ENCODE data around the gene PPP1R2. TPM values are rescaled to one million over a fixed set of nuclear protein-coding genes. Genes with fewer than 3 reads are reported as not detected.

PPP1R2 gene
- total RNA-seq, 4 donors from 2014 or later = 50.7 to 143 (median 59.4) TPM

DNA sequence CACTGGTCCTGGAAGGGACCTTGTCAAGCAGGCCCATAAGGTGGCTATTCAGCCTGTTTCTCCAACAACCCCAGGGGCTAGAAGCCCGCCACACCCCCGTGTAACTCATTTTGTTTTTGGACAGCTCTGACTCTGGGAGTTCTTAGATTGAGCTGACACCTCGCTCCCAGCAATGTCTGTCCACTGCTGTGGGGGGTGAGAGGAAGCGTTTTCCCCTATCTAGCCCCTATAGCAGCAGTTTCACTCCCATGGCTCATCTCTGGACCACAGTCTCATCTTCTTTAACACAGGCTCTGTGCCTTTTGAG lies 1.1 kb upstream of the PPP1R2 start:
- TF ChIP-seq EP300 (IDR thresholded peaks at IDR 0.05; ENCODE audit: low read depth) (no peak), POLR2AphosphoS5 (IDR thresholded peaks at IDR 0.05) (no peak), POLR2A (IDR thresholded peaks at IDR 0.05) (no peak)
- TF ChIP-seq, protein P1, sequence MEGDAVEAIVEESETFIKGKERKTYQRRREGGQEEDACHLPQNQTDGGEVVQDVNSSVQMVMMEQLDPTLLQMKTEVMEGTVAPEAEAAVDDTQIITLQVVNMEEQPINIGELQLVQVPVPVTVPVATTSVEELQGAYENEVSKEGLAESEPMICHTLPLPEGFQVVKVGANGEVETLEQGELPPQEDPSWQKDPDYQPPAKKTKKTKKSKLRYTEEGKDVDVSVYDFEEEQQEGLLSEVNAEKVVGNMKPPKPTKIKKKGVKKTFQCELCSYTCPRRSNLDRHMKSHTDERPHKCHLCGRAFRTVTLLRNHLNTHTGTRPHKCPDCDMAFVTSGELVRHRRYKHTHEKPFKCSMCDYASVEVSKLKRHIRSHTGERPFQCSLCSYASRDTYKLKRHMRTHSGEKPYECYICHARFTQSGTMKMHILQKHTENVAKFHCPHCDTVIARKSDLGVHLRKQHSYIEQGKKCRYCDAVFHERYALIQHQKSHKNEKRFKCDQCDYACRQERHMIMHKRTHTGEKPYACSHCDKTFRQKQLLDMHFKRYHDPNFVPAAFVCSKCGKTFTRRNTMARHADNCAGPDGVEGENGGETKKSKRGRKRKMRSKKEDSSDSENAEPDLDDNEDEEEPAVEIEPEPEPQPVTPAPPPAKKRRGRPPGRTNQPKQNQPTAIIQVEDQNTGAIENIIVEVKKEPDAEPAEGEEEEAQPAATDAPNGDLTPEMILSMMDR (IDR thresholded peaks at IDR 0.05) = no peak
- WGBS, 2 donors (ENCODE audit: low coverage in 1 of 2) = 85 to 93% methylated on average over 3 to 4 of the region's 4 CpGs
- Histone ChIP-seq H3K27me3 (no peaks in the 10 kb centered on the region), H3K9me3 (no peaks in the 10 kb centered on the region), H3K4me3 (no peak overlapping the region), H3K36me3 (no peaks in the 10 kb centered on the region), H3K27ac (peak overlapping the region in 3 of 4 donors; percentile 94 to 96 (median 95)), H3K4me1 (peaks cover 21 to 68% (median 48%) of the 10 kb centered on the region in 4 donors)
- in situ Hi-C loops (cut with MboI; ENCODE audit: low pct_ligation_motif_present in 1 of 4, low pct_unique_long_range_greater_than_20kb in 1 of 4, low sequenced_read_pairs in 3 of 4) = loop anchor here in 3 of 4 donors (25.0 kb wide), 2 partner anchors 857 to 882 kb away; partner anchors contain the start of genes FAM43A (in 2 of the 3) and LSG1 (in 1 of the 3)
- DNase-seq = no peak
- intact Hi-C loops (cut with DNase I; ENCODE audit: low total_unique reads) = loop anchor here (5.0 to 10.0 kb wide), 2 partner anchors 102 to 859 kb away; partner anchors contain the start of genes ACAP2 and FAM43A

DNA sequence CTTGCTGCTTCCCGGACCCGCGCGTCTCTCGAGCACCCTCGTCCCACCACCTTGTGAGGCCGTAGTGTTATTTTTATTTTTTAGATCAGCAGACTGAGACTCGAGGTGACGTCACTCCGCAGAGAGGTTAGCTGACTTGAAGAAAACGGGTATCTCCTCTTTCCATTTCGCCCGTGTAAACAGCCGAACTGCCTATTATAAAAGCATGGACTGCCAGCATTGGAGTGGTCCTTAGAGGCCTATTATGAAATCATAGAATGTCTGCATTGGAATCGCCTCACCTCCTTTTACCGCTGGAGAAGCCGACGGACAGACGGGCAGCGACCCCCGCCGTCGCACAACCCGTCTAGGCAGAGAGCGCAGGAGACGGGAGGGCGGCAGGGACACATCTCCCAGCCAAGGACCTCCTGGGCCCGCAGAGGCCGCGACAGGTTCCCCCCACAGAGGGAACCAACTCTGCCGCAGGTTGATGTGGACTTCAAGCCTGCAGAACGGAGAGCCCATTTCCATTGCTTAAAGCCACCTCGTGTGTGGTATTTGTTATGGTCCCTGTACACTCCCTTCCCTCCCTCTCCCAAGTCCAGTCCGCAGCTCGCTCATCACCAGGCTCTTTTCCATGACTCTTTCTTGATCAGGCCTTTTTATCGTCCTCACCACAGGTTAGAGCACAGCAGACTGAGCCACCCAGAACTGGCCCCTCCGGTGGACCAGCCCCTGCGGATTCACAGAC lies 540 bp upstream of the PPP1R2 start:
- Histone ChIP-seq H3K4me1 (peaks cover 18 to 68% (median 47%) of the 10 kb centered on the region in 4 donors), H3K27me3 (no peaks in the 10 kb centered on the region), H3K9me3 (no peaks in the 10 kb centered on the region), H3K4me3 (peak overlapping the region; percentile 64 to 85 (median 76)), H3K36me3 (no peaks in the 10 kb centered on the region), H3K27ac (peak overlapping the region; percentile 94 to 98 (median 96))
- peak; percentile 35 for DNase-seq
- TF ChIP-seq EP300 (IDR thresholded peaks at IDR 0.05; ENCODE audit: low read depth) (no peak), POLR2AphosphoS5 (IDR thresholded peaks at IDR 0.05) (no peak), POLR2A (IDR thresholded peaks at IDR 0.05) (no peak)
- TF ChIP-seq, protein P1 (IDR thresholded peaks at IDR 0.05) = no peak
- in situ Hi-C loops (cut with MboI; ENCODE audit: low pct_ligation_motif_present in 1 of 4, low pct_unique_long_range_greater_than_20kb in 1 of 4, low sequenced_read_pairs in 3 of 4) (loop anchor here in 3 of 4 donors (25.0 kb wide), 2 partner anchors 856 to 881 kb away; partner anchors contain the start of genes FAM43A (in 2 of the 3) and LSG1 (in 1 of the 3)), intact Hi-C loops (cut with DNase I; ENCODE audit: low total_unique reads) (loop anchor here (5.0 to 10.0 kb wide), 2 partner anchors 101 to 859 kb away; partner anchors contain the start of genes ACAP2 and FAM43A)
- WGBS, 2 donors (ENCODE audit: low coverage in 1 of 2) = 35 to 51% methylated on average over 8 to 38 of the region's 38 CpGs

DNA sequence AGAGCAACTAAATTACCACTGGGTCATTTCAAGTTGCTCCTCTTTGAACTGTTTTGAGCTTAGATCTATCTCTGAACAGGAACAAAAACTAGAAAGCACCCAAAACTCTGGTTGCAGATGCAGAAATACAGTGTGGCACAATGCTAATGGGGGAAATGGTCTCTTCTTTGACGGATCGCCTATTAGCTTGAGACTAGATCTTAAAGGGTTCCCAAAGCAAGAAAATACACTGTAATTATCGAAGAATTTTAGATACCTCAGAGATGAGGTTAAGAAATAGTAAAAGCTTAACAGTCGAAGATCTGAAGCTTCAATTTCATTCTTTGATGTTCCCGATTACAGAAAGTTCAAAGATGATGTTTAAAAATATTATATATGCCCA lies 818 bp downstream of the PPP1R2 start:
- 0% methylated on average over 5 of the region's 5 CpGs for WGBS, 2 donors (ENCODE audit: low coverage in 1 of 2)
- in situ Hi-C loops (cut with MboI; ENCODE audit: low pct_ligation_motif_present in 1 of 4, low pct_unique_long_range_greater_than_20kb in 1 of 4, low sequenced_read_pairs in 3 of 4) = loop anchor here in 3 of 4 donors (25.0 kb wide), 2 partner anchors 855 to 880 kb away; partner anchors contain the start of genes FAM43A (in 2 of the 3) and LSG1 (in 1 of the 3)
- intact Hi-C loops (cut with DNase I; ENCODE audit: low total_unique reads) = loop anchor here (5.0 to 10.0 kb wide), 2 partner anchors 100 to 858 kb away; partner anchors contain the start of genes ACAP2 and FAM43A
- peak overlapping the region; percentile 94 to 98 (median 96) for H3K27ac ChIP-seq
- H3K9me3 ChIP-seq = no peaks in the 10 kb centered on the region
- H3K4me1 ChIP-seq = peaks cover 11 to 68% (median 39%) of the 10 kb centered on the region in 4 donors
- TF ChIP-seq, protein P1 (IDR thresholded peaks at IDR 0.05) = no peak
- TF ChIP-seq EP300 (IDR thresholded peaks at IDR 0.05; ENCODE audit: low read depth) = no peak
- TF ChIP-seq POLR2AphosphoS5 (IDR thresholded peaks at IDR 0.05) = no peak
- TF ChIP-seq POLR2A (IDR thresholded peaks at IDR 0.05) = no peak
- no peaks in the 10 kb centered on the region for H3K27me3 ChIP-seq
- H3K36me3 ChIP-seq = no peaks in the 10 kb centered on the region
- no peak for DNase-seq
- peak overlapping the region; percentile 73 to 94 (median 82) for H3K4me3 ChIP-seq

DNA sequence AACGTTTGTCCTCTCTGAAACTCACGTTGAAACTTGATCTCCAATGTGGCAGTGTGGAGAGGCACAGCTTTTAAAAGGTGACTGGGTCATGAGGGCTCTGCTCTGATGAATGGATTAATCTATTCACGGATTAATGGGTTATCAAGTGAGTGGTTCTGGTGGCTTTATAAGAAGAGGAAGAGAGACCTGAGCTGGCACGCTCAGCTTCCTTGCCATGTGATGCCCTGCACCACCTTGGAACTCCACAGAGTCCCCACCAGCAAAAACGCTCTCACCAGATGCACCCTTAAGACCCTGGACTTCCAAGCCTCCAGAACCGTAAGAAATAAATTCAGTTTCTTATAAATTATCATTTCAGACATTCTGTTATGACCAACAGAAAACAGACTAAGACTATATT lies 2.6 kb downstream of the PPP1R2 start:
- H3K4me3 ChIP-seq = peak overlapping the region in 1 of 4 donors; percentile 73
- no peaks in the 10 kb centered on the region for H3K36me3 ChIP-seq
- no peaks in the 10 kb centered on the region for H3K27me3 ChIP-seq
- TF ChIP-seq POLR2A (IDR thresholded peaks at IDR 0.05) (no peak), EP300 (IDR thresholded peaks at IDR 0.05; ENCODE audit: low read depth) (no peak), POLR2AphosphoS5 (IDR thresholded peaks at IDR 0.05) (no peak)
- TF ChIP-seq, protein P1 (IDR thresholded peaks at IDR 0.05) = no peak
- no peak for DNase-seq
- 53 to 59% methylated on average over 4 to 6 of the region's 6 CpGs for WGBS, 2 donors (ENCODE audit: low coverage in 1 of 2)
- no peaks in the 10 kb centered on the region for H3K9me3 ChIP-seq
- in situ Hi-C loops (cut with MboI; ENCODE audit: low pct_ligation_motif_present in 1 of 4, low pct_unique_long_range_greater_than_20kb in 1 of 4, low sequenced_read_pairs in 3 of 4) = loop anchor here in 3 of 4 donors (25.0 kb wide), 2 partner anchors 853 to 878 kb away; partner anchors contain the start of genes FAM43A (in 2 of the 3) and LSG1 (in 1 of the 3)
- H3K27ac ChIP-seq = peak overlapping the region in 1 of 4 donors; percentile 4
- intact Hi-C loops (cut with DNase I; ENCODE audit: low total_unique reads) = loop anchor here (5.0 to 10.0 kb wide), 2 partner anchors 98 to 856 kb away; partner anchors contain the start of genes ACAP2 and FAM43A
- peaks cover 4 to 54% (median 30%) of the 10 kb centered on the region in 4 donors for H3K4me1 ChIP-seq

All from transverse colon (tissue), 4 donors.